Kidney epithelial cell (primary cell): ENCODE results near the gene CDIP1. TPM values are rescaled to one million over a fixed set of nuclear protein-coding genes. Genes with fewer than 3 reads are reported as not detected.

Source experiments
- DNase-seq: peaks from one replicate; pipeline ENCODE4 v3.0.0-alpha.2; 2010; ENCODE audit warnings: low read depth
- H3K27me3 ChIP-seq: 2 replicates; pipeline ENCODE4 v1.6.0; 2011; ENCODE audit warnings: low read length; ENCODE audit not compliant: control insufficient read depth, insufficient read depth
- H3K36me3 ChIP-seq: 2 replicates; pipeline ENCODE4 v1.5.1; 2011; ENCODE audit warnings: low read length; ENCODE audit not compliant: control insufficient read depth, insufficient read depth
- H3K4me3 ChIP-seq: 2 replicates; pipeline ENCODE4 v1.5.1; 2011; ENCODE audit warnings: low read depth, mild to moderate bottlenecking, control low read depth, low read length
- CTCF ChIP-seq: IDR thresholded peaks from 2 replicates; pipeline ENCODE4 v1.5.1; 2011; ENCODE audit warnings: mild to moderate bottlenecking, moderate library complexity, low read length, control low read depth, inconsistent platforms; ENCODE audit not compliant: insufficient read depth, poor library complexity, severe bottlenecking
- total RNA-seq: library from RNA; depleted of rRNA; stranded (reverse); fragments of >200 nt; gene quantifications from 2 replicates; pipeline ENCODE4 v1.2.3, GENCODE V29; 2015

Gene CDIP1
- total RNA-seq, 1 donor from 2014 or later, result 16.8 TPM

GRCh38 chr16:4510747-4511426, 27.7 kb downstream of the CDIP1 start:
- DNase-seq, result no peak
- peaks cover 4% of the 10 kb centered on the region for H3K36me3 ChIP-seq
- no peaks in the 10 kb centered on the region for H3K27me3 ChIP-seq
- H3K4me3 ChIP-seq, result no peak overlapping the region
- no peak for TF ChIP-seq CTCF

DNA sequence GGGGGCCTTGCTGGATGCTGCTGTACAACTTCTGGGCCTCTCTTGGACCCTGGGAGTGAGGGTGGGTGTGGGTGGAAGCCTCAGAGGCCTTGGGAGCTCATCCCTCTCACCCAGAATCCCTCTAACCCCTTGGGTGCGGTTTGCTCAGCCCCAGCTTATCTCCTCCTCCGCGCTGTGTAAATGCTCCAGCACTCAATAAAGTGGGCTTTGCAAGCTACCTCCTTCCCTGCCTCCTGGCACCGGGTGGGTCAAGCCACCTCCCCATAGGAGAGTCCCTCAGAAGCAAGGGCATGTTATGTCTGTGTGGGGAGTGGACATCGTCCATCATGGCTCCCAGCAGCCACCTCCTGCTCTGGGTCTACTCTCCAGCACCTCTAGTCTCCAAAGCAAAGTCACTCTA, 28.4 kb downstream of the CDIP1 start:
- H3K36me3 ChIP-seq, result peaks cover 4% of the 10 kb centered on the region
- H3K4me3 ChIP-seq, result no peak overlapping the region
- no peak for TF ChIP-seq CTCF
- no peak for DNase-seq
- H3K27me3 ChIP-seq, result no peaks in the 10 kb centered on the region

DNA sequence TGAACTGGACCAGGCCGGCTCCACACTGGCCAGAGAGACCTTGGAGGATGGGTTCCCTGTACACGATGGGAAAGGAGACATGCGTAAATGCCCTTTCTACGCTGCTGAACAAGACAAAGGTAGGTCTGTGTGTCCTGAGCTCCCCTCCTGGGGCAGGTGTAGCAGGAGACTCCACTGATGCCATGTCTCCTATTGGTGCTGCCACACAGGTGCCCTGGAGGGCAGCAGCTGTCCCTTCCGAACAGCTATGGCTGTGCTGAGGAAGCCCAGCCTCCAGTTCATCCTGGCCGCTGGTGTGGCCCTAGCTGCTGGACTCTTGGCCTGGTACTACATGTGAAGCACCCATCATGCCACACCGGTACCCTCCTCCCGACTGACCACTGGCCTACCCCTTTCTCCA, 29.2 kb downstream of the CDIP1 start:
- no peak for TF ChIP-seq CTCF
- Histone ChIP-seq H3K27me3 (no peaks in the 10 kb centered on the region), H3K4me3 (no peak overlapping the region), H3K36me3 (peaks cover 4% of the 10 kb centered on the region)
- DNase-seq, result no peak

DNA sequence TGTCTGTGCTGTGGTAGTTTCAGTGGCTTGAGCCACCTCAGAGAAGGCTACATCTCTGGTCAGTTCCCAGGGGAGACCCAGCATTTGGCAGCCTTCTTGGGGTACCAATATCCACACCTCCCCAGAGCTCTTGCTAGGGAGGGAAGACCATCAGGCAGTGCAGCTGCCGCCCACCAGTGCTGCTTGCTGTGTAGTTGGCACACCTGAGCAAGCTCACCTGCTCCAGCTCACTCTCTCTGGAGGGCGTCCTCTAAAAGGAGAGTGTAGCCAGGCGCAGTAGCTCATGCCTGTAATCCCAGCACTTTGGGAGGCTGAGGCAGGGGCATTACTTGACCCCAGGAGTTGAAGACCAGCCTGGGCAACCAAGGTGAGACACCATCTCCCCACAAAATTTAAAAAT, 29.8 kb downstream of the CDIP1 start:
- H3K36me3 ChIP-seq, result peaks cover 4% of the 10 kb centered on the region
- no peak for TF ChIP-seq CTCF
- H3K27me3 ChIP-seq, result no peaks in the 10 kb centered on the region
- DNase-seq, result no peak
- H3K4me3 ChIP-seq, result no peak overlapping the region

GRCh38 chr16:4507588-4508345, 30.8 kb downstream of the CDIP1 start:
- no peaks in the 10 kb centered on the region for H3K27me3 ChIP-seq
- TF ChIP-seq CTCF, result no peak
- no peak overlapping the region for H3K4me3 ChIP-seq
- H3K36me3 ChIP-seq, result peaks cover 4% of the 10 kb centered on the region
- no peak for DNase-seq
